DMS114 treated with DMSO at 0.1 percent for 48 hours (cell line): Measurements from ENCODE around the gene FOXJ3.

Experiments
- DNase-seq: peaks from one replicate; lab custom pipeline; 2025; ENCODE audit not compliant: unreplicated experiment; lab: John Stamatoyannopoulos, UW

Gene FOXJ3

DNA sequence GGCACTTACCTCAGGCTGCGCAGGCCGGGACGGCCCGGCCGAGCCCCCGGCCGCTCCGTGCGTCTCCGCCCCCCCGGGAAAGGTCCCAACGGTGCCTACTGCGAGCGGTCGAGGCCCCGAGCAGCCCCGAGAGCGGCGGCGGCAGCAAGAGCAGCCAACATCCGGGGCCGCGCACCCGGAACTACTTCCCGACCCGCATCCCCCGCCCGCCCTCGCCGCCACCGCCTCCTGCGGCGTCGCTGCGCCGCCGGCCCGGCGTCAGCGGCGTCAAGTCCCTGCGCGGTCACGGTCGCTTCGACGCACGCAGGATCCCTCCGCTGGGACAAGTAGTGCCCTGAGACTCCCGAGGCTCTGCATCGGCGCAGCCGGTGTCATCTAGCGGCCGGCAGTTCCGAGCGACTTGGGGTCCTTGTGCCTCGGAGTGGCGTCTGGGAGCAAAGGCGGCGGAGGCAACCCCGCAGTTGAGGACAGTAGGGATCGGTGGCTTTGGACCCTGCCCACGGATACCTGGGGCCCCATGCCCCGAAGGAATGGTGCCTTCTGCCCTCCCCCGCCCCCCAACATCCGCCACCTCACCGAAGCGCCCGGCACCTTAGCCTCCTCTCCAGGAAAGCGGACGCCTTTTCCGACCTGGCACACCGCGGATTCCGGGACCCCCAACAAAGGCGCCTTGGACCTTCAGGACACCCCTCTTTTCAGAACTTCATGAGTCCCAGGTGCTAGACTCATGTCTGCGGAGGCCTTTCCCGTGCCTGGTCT, at the start of gene FOXJ3:
FOXJ3 (minus strand) TSS at position 186 of the 759 bp plus-strand sequence. CDS start 24,142 bp downstream, outside the sequence.
- DNase-seq = peak; percentile 79

DNA sequence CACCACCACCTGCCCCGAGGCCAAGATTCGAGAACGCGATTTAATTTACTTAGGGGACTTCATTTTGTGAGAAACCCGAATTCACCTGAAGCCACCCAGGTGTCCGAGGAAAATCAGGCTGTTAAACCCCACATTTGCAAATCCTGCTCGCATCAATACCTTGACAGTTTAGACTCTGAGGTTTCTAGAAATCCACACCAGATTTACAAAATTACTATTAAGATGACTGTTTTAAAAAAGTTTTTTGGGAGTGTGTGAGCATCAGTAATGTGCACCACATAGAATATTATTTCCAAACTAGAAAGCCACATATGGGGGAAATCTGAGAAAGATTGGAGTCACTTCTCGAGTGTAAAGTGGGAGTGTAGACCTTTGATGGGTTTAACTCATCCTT, 46.2 kb upstream of the FOXJ3 start:
- DNase-seq = no peak

DNA sequence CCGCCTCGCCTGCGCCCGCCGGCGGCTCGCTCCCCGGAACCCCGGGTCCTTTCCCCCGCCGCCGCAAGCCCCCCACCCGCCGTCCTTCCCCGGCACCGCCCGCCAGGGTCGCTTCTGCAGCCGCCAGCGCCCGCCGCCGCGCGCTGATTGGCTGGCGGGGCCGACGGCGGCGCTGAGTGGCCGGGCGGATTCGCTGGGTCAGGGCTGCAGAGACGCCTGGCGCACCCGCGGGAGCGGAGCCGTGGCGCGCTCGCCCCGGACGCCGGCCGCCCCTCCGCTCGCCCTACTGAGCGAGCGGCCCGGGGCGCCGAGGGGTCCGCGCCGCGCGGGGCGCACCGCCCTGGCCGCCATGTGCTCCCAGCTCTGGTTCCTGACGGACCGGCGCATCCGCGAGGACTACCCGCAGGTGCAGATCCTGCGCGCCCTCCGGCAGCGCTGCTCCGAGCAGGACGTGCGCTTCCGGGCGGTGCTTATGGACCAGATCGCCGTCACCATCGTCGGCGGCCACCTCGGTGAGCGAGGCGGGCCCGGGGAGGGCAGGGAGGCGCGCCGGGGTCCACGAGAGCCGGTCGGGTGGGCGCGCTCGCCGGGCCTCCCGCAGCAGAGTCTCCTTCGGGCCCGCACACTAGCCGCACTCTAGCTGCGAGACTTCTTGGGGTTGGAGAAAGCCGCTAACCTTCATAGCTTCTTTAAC, 45.7 kb upstream of the FOXJ3 start, which contains the start of gene RIMKLA:
RIMKLA (plus strand) TSS at position 207 of the 694 bp plus-strand sequence; CDS start at position 350, 143 bp downstream.
- DNase-seq = peak; percentile 50

DNA sequence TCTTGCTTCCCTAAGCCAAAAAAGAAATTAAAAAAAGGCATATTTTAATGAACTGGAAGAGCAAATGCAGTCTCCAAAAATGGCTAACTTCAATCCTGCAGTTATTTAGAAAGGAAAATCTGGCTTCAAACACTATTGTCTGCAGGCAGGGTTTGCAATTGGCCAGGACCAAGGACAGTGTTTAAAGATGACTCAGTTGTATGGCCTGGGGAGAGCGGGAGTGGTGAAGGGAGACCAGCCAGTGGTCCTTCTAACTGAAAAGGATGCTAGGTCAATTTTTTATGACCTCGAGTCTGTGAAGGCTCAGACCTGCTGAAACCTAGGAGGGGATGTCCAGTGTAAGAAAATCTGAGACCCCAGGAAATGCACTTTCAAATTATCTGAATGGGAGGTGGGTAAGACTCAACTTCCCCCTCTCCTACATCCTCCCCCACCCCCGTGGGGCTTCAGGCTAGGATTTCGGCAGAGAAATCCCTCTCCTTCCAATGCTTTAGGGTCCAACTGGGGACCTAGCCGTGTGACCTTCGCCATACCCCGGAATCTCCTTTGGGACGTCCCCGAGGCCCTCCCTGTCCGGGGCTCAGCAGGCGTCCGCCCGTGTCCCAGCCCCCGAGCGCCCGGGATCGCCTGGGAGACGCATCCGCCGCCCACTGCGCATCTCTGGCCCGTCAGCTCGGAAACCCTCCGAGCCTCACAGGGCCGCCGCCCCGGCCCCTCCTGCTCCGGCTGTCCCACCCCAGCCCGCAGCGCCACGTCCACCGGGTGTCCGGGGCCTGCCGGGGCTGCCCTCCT, 45.0 kb upstream of the FOXJ3 start:
- DNase-seq = no peak

DNA sequence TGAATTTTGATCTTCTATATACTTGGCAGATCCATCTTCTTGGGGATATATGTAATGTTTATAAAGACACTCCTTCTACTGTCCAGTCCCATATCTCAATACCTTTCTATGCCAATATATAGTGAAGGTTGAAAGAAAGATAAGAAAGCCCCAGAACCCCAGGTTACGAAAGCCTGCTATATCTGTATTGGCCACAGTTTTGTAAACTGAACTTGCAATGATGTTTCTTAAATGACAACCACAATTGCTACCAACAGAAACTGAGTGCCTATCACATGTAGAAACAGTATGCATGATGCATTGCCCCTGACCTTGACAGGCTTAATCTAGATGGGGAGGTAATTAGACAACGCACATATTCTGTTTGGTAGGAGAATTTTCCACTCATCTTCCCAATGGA, 37.8 kb upstream of the FOXJ3 start:
- DNase-seq = no peak

DNA sequence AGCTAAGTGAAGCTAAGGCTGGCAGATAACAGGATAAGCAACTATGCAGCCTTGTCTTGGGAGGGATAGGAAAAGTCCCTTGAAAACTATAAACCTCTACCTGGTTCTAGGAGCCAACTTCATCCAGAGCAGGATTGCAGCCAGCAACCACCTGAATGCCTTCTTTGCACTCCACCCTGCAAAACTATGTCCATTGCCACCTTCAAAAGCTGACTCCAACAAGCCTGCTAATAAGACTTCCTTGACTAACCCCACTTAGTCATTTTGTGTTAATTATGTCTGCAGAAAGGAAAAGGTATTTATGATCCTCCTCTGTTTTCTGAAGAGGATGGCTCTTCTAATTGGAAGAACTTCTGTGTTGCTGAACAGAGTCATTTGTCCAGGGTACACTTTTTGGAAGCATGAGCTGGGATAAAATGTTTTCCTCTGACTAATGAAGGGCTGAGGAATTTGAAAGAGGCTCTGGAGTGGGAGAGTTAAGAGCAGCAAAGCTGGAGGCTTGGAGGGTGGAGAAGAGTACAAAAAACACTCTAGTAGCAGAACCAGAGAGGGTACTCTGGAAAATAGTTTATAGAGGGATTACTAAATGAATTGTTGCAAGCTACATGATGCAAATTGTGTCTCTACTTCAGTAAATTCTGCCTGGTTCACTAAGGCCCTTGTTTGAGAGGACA, 36.0 kb upstream of the FOXJ3 start:
- DNase-seq = no peak

DNA sequence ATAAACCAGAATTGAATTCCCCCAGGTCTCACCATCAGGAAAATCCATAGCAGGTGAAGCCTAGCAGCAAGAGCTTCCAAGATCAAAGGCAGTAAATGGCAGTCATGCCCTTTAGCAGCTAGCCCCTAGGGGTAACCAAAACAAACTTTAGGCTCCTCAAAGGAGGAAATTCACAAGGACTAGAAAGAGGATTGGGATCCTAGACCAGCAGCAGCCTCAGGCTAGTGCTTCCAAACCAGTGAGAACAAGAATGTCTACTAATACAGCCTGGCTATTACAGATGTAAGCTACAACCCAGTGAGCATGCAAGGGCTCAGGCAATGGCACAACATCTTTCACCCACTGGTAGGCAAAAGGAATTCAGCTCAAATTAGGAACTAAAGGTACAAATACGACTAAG, 34.4 kb upstream of the FOXJ3 start:
- no peak for DNase-seq

DNA sequence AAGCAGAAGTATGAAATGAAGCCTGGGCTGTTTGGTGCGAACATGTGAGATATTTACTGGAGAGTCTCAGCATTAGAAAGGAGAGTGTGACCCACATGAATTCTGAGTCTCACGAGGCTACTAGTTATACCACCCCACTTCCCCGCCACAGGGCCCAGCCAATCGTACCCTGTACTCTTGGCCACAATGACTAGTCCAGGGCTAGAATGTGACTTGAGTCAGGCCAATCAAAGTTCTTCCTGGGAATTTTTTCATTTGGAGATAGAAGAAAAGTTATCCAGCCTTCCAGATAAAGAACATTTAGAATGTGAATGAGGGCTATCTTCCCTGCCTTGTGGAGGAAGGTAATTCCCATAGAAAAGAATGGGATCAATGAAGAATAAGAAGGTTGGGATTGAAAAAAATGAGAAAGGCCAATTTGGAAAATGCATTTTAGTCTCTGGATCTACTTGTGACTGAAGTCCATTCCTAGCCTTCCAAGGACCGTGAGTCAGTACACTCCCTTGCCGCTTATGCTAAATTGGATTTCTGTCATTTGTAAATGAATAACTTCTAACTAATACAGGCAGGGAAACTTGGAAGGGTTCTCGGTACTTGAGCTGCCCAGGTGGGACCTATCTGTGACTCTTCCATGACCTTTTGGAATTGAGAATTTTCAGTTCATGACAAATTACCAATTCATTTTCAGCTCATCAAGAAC, 33.2 kb upstream of the FOXJ3 start:
- no peak for DNase-seq

DNA sequence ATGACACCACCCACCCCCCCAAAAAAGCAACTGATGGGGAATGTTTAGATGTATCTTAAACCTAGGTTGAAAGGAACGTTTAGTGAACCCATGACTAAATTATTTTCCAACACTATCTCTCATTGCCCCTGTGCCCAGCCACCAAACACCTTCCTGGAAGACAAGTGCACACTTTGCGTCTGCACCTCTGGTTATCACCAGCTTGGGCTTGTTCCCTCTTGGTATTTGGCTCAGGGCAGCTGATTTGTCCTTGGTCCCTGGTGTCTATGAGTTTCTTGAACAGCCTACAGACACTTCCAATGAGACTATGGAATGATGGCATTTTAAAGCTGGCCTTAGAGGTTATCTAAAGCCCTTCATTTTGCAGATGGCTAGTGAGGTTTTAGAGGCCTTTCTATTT, 30.1 kb upstream of the FOXJ3 start:
- DNase-seq = no peak

DNA sequence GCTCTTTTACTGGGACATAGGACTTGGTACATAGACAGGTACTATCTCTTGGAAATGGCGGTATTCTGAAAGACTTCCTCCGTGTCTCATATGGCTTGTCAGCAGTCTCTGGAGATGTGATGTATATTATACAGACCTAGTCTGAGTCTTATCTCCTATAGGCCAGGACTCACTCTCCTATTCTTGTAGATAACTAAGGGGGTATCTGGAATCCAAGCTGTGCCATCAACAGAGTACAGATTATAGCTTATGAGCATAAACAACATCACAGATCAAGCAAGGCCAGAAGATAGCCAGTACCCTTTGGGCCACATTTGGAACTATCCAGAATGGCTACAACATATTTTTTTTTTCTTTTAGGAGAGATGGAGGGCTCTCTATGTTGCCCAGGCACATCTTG, 29.5 kb upstream of the FOXJ3 start:
- no peak for DNase-seq

DNA sequence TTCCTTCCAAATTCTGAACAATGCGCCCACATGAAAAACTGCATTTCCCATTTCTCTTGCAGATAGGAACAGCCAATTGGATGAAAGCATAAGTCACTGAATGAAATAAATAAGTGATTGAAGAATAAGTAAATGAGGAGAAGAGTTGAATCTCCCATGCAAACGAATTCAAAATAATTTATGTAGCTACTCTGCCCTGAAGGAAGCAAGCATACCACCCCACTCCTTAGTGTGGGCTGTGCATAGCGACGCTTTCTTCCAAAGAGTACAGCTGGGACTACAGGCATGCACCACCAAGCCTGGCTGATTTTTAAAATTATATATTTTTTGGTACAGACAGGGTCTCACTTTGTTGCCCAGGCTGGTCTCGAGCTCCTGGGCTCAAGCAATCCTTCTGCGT, 29.1 kb upstream of the FOXJ3 start:
- DNase-seq = no peak

DNA sequence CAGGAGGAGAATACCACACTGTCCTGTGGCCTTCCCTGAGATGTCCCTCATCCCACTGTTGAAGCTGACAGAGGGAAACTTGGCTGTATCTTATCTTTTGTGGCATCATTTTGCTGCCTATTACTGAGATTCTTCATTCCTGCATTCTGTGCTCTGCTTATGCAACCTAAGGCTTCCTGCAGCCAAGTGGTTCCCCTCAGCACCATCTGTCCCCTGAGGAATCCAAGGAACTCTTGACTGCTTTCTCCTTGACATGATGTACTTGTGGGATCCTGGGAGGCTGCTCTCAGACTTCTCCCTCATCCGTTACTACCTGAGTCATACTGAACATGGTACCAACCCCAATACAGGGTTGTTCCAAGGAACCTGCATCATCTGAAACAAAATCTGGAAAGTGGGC, 24.4 kb upstream of the FOXJ3 start:
- no peak for DNase-seq

DNA sequence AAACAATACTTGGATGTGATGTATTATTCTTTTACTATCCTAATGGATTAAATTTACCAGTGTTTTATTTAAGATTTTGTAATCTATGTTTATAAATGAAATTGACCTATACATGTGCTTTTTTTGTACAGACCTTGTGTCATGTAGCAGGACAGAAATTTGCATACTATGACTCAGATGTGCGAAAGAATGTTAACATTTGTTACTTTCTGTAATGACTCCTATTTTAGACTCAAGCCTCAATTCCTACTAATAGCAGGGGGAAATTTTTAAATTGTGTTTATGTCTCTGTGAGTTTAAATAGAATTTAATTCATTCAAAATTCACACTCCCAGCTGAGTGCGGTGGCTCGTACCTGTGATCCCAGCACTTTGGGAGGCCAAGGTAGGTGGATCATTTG, 23.8 kb upstream of the FOXJ3 start:
- DNase-seq = no peak

DNA sequence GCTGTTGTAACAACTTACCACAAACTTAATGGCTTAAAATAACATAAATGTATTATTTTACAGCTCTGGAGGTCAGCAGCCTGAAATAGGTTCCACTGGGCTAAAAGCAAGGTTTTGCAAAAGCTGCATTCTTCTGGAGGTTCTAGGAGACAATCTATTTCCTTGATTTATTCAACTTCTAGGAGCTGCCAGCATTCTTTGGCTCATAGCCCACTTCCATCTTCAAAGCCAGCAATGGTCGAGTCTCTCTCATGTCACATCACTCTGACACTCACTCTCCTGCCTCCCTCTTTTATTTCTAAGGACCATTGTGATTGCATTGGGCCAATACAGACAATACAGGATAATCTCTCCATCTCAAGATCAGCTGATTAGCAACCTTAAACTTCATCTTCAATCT, 15.1 kb upstream of the FOXJ3 start:
- no peak for DNase-seq

DNA sequence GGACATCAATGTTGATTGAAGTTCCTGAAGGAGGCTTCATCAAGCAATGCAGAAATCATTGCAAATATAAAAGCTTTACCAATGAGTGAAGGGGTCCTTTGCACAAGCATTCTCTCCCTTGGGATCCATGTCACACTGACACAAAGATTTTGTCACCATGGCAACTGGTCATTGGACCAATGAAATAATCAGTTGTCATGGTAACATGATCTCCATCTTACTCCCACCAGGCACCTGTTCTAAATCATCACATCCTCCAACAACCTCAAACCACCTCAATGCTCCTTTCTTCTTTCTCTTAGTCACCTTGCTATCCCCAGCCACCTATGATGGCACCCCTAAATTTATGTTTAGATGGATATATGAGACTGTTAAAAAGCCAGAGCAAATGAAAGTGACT, 13.5 kb upstream of the FOXJ3 start:
- DNase-seq = no peak

DNA sequence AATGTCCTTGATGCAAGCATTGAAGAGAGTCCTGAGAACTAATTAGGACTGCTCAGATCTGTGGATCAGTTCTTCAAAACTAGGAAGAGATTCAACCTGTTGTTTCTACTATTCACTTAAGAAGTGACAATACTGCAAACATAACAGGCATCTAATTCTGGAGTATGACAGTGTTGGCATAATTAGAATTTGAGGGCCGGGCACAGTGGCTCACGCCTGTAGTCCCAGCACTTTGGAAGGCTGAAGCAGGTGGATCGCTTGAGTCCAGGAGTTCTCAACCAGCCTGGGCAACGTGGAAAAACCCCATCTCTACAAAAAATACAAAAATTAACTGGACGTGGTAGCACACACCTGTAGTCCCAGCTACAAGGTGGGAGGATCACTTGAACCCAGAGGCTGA, 8.0 kb upstream of the FOXJ3 start:
- DNase-seq = no peak

DNA sequence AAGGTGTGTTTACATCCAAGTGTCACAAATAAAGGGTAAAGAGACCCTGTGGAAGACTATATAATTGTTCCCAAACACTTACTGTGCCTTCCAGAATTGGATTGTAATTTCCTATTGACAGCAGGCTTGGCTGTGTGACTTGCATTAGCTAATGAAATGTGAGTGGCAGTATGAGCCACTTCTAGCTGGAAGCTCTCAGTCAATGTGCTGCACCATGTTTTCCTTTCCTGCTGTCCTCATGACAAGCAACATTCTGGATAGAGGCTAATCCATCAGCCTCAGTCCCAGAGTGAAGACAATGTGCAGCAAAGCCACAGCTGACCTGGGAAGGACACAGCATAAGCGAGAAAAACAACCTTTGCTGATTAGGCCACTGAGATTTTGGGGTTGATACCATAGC, 5.9 kb upstream of the FOXJ3 start:
- DNase-seq = no peak

DNA sequence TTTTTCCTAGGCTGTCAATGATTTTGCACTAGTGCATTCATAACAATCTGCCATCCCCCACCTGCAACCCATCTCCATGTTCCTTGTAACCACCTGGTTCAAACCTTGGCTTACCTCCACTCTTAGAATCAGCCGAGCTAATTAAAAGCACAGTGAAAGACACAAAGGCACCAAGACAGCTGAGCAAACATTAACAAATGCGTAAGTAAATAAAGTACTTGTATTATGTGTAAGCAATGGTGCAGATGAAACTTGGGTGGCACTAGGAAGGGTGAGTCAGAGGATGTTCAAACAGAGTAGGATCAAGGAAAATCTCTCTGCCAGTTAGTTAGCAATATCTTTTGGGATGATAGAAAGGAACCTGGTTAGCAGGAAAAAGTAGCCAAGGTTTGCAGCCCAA, 5.1 kb upstream of the FOXJ3 start:
- no peak for DNase-seq

DNA sequence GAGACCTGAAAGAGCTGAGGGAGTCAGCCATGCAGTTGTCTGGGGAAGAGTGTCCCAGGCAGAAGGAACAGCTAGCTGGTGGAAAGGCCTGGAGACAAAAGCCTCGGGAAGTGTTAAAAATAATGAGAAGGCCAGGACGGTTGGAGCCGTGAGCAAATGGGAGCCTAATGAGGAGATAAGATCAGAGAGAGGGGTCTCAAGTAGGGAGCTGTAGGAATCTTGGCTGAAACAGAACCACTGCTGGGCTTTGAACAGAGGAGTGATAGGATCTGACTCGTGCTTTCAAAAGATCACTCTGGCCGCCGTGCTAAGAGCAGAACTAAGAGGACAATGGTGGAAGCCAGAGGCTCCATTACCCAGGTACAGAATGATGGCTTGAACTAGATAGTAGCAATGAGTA, 1.9 kb upstream of the FOXJ3 start:
- no peak for DNase-seq

DNA sequence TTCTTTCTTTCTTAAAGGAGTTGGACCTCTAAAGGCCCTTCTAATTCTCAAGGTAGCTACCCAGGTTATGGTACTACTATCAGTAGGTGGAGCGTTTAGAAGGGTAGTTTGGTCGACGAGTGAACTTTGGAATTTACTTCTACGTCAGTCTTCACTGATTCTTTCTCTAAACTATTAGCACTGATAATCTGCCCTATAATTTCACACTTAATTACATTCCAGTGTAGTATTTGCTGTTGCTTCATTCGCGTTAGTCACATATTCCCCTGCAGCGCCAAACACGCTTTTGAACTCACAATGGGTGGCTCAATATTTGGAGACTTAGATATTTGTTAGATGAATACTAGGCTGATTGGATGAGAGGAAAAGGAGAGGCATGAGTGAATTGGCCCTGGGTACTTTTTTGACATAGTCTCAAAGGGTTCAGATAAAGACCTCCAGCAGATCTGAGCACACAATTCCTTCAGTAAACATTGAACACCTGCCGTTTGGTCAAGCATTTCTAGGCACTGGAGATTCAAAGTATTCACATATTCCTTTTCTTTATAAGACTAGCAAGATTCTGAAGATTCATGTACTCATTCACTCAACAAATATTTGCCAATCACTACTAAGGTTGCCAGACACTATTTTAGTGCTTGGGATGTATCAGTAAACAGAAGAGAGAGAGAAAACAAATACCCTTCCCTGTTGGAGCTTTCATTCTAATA, 929 bp upstream of the FOXJ3 start:
- no peak for DNase-seq
